HG03457 (cell line): ENCODE results near the gene MLXIP.
"Not testable (repeated sequence)": the region's sequence is repeated elsewhere in the genome, so short reads cannot be mapped to it uniquely, and the experiment has no call there.

ENCODE experiments used
- ATAC-seq: cut with Tn5 transposase; IDR thresholded peaks from one replicate; pipeline ENCODE4 v1.9.1; 2021; ENCODE audit warnings: moderate number of reproducible peaks; ENCODE audit not compliant: unreplicated experiment

Gene MLXIP

GRCh38 chr12:122094735-122095631 lies 16.4 kb downstream of the MLXIP start:
- ATAC-seq, result no peak

GRCh38 chr12:122096014-122096413 lies 17.5 kb downstream of the MLXIP start:
- ATAC-seq, result no peak

- no peak for ATAC-seq
Observed at GRCh38 chr12:122096591-122097149, 18.1 kb downstream of the MLXIP start.

GRCh38 chr12:122097584-122097926 lies 19.0 kb downstream of the MLXIP start:
- no peak for ATAC-seq

GRCh38 chr12:122097927-122098756 lies 19.6 kb downstream of the MLXIP start:
- no peak for ATAC-seq

GRCh38 chr12:122099280-122099749 lies 20.8 kb downstream of the MLXIP start:
- no peak for ATAC-seq

GRCh38 chr12:122099856-122100255 lies 21.3 kb downstream of the MLXIP start:
- no peak for ATAC-seq

- ATAC-seq, result no peak
Observed at GRCh38 chr12:122100568-122100967, 22.0 kb downstream of the MLXIP start.

GRCh38 chr12:122102331-122102730 lies 23.8 kb downstream of the MLXIP start:
- ATAC-seq, result no peak

GRCh38 chr12:122104844-122105243 lies 26.3 kb downstream of the MLXIP start:
- ATAC-seq, result no peak

- not testable (repeated sequence) for ATAC-seq
Observed at GRCh38 chr12:122105496-122105895, 26.9 kb downstream of the MLXIP start.

GRCh38 chr12:122106843-122107242 lies 28.3 kb downstream of the MLXIP start:
- no peak for ATAC-seq

- ATAC-seq, result no peak
Observed at GRCh38 chr12:122107261-122107660, 28.7 kb downstream of the MLXIP start.

GRCh38 chr12:122111089-122111641 lies 32.6 kb downstream of the MLXIP start:
- ATAC-seq, result no peak

- no peak for ATAC-seq
Observed at GRCh38 chr12:122116707-122117535, 38.4 kb downstream of the MLXIP start.

- no peak for ATAC-seq
Observed at GRCh38 chr12:122117979-122118378, 39.4 kb downstream of the MLXIP start.

- ATAC-seq, result not testable (repeated sequence)
Observed at GRCh38 chr12:122121341-122121740, 42.8 kb downstream of the MLXIP start.

- no peak for ATAC-seq
Observed at GRCh38 chr12:122121745-122122144, 43.2 kb downstream of the MLXIP start.

GRCh38 chr12:122123051-122123760 lies 44.6 kb downstream of the MLXIP start:
- ATAC-seq, result no peak

- no peak for ATAC-seq
Observed at GRCh38 chr12:122123761-122124145, 45.2 kb downstream of the MLXIP start.
